Neural progenitor cell (in vitro differentiated cells): ENCODE measurements around the gene KCNAB1.

Source experiments
- EZH2 ChIP-seq: fragments of 200-600 bp; sonication (generic); IDR thresholded peaks from 2 replicates; pipeline ENCODE4 v1.6.1; 2017; ENCODE audit warnings: antibody characterized with exemption, mild to moderate bottlenecking, moderate library complexity
- EZH2phosphoT487 ChIP-seq: fragments of 200-600 bp; sonication (generic); IDR thresholded peaks from 2 replicates; pipeline ENCODE4 v1.6.1; 2017; ENCODE audit warnings: antibody characterized with exemption
- TF ChIP-seq, protein P1 (sequence below): fragments of 200-600 bp; sonication (generic); IDR thresholded peaks from 2 replicates; pipeline ENCODE4 v1.5.1; 2017; ENCODE audit warnings: antibody characterized with exemption, mild to moderate bottlenecking

DNA sequence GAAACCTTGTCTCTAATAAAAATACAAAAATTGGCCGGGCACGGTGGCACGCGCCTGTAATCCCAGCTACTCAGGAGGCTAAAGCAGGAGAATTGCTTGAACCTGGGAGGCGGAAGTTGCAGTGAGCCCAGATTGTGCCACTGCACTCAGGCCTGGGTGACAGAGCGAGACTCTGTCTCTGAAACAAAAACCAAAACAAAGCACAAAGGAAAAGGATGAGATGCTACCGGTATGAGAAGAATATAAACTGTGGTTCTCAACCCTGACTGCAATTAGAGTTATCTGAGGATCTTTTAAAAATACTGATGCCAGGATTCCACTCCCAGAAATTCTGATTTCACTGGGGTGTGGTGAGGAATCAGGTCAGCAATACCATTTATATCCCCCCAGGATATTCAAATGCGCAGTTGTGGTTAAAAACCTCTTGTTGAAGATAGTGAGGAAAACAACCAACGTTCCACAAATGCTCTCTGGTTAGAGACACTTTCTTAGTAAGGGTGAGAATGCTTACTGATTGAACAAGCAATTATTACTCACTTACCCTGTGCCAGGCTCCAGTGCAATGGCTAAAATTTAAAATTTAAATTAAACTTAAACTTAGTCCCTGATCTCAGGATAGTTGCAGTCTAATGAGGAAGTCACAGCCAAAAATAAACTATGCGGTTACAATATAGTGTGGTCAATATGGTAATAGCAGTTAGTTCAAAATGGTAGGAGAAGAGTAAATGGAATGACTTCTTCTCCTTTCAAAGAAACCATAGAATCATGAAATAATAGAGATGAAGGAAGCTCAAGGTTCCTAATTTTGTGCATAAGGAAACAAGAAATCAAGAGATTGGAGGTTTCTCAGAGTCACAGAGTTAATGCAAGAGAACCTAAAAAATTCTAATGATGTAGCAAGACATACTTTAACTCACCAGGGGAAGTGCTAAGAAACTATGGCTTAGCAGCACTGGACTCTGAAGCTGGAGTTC is 325.0 kb downstream of the KCNAB1 start:
- TF ChIP-seq, protein P1, sequence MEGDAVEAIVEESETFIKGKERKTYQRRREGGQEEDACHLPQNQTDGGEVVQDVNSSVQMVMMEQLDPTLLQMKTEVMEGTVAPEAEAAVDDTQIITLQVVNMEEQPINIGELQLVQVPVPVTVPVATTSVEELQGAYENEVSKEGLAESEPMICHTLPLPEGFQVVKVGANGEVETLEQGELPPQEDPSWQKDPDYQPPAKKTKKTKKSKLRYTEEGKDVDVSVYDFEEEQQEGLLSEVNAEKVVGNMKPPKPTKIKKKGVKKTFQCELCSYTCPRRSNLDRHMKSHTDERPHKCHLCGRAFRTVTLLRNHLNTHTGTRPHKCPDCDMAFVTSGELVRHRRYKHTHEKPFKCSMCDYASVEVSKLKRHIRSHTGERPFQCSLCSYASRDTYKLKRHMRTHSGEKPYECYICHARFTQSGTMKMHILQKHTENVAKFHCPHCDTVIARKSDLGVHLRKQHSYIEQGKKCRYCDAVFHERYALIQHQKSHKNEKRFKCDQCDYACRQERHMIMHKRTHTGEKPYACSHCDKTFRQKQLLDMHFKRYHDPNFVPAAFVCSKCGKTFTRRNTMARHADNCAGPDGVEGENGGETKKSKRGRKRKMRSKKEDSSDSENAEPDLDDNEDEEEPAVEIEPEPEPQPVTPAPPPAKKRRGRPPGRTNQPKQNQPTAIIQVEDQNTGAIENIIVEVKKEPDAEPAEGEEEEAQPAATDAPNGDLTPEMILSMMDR: no peak
- TF ChIP-seq EZH2: no peak
- no peak for TF ChIP-seq EZH2phosphoT487
